Islet precursor cell (in vitro differentiated cells): ENCODE data around the gene NUP155.
"Not testable (repeated sequence)": the region's sequence is repeated elsewhere in the genome, so short reads cannot be mapped to it uniquely, and the experiment has no call there.

Experiments
- DNase-seq: peaks from one replicate; pipeline ENCODE4 v3.0.0-alpha.2; 2018

Gene NUP155

GRCh38 chr5:37370864-37371726 is at the start of gene NUP155:
Gene NUP155, minus strand, starts transcription at chr5:37371106. Its CDS starts 129 bp downstream, at chr5:37370977.
- peak; percentile 99 for DNase-seq

DNA sequence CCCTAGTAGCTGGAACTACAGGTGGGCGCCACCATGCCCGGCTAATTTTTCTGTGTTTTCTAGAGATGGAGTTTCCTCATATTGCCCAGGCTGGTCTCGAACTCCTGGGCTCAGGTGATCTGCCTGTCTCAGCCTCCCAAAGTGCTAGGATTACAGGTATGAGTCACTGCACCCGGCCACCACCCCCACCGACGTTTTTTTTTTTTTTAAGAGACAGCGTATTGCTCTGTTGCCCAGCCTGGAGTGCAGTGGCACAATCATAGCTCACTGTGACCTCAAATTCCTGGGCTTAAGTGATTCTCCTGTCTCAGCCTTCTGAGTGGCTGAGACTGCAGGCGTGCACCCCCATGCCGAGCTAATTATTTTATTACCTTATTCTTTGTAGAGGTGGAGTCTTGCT is 46.4 kb upstream of the NUP155 start:
- DNase-seq, result no peak

DNA sequence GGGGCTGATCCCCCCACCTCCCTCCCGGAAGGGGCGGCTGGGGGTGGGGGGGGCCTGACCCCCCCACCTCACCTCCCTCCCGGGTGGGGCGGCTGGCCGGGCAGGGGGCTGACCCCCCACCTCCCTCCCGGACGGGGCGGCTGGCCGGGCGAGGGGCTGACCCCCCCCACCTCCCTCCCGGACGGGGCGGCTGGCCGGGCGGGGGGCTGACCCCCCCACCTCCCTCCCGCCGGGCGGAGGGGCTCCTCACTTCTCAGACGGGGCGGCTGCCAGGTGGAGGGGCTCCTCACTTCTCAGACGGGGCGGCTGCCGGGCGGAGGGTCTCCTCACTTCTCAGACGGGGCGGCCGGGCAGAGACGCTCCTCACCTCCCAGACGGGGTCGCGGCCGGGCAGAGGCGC is 44.5 kb upstream of the NUP155 start:
- not testable (repeated sequence) for DNase-seq

DNA sequence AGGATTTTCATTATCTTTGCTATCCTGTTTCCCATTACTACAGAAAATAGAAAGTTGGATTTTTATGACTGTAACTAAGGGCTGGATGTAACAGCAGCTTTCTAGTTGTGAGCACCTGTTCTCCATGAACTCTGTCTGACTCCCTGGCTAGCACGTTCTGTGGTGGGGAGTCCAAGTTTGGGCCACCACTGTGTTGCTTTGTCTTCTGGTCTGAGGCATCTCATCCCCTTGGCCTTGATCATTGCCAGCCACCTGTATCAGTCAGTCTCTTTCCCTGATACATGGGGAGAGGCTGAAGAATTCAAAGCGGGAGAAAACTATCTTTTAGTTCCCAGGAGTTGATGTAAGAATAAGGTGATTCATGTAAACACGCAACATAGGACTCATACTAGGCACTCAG is 41.6 kb upstream of the NUP155 start:
- DNase-seq, result no peak

DNA sequence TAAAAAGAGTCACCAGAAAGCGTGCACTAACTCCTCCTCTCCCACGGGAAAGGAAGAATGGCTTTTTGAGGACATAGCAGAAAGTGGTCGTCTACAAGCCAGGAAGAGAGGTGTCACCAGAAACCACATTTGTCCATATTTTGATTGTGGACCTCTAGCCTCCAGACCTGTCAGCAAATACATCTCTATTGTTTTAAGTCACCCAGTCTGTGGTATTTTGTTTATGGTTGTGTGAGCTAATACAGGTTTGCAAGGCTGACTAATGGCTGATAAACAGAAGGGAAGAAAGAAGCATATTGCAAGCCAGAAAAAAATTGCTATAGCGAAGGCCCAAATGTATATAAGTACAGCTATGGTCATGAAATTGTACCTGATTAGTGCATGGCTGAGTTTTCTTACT is 29.6 kb upstream of the NUP155 start:
- DNase-seq, result no peak

DNA sequence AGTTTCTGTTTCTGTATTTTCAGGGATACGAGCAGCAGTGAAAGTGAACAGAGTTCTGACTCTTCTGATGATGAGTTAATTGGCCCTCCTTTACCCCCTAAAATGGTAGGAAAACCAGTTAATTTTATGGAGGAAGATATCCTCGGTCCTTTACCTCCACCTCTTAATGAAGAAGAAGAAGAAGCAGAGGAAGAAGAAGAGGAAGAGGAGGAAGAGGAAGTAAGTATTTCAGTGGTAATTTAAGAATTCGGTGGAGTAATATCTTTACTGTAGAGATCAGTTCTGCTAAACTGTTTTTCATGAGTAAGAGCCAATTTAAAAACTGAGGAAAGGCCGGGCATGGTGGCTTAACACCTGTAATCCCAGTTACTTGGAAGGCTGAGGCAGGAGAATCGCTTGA is 25.4 kb upstream of the NUP155 start:
- no peak for DNase-seq

- no peak for DNase-seq
These were observed 20.7 kb upstream of the NUP155 start for GRCh38 chr5:37391591-37391990.

DNA sequence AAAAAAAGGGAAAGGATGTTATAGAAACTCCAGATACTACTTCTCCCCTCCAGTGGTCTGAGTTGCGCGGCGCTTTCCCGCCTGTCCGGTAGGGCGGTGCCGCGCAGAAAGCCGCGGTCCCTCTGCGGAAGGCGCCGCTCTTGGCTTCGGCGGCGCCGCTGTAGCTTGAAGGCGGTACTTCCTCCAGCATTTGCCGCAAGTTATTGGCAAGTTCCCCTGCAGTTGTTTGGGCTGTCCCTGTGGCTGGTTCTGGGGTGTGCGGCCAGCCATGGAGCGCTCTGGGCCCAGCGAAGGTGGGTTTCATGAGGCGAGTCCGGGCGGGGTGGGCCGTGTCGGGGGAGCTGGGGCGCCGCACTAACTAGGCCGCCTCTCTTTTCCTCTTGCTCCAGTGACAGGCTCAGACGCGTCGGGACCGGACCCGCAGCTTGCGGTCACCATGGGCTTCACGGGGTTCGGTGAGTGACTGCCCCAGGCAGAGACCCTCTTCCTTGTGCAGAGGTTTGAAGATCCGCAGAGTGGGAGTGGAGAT is 8.3 kb upstream of the NUP155 start, which contains the start of gene WDR70:
Gene WDR70 (plus strand): TSS at position 219 of the 529 bp plus-strand sequence. CDS start 50 bp downstream, at position 269.
- peak; percentile 95 for DNase-seq

- DNase-seq, result not testable (repeated sequence)
These were observed 7.2 kb upstream of the NUP155 start for GRCh38 chr5:37378066-37378465.

- no peak for DNase-seq
These were observed 4.2 kb upstream of the NUP155 start for GRCh38 chr5:37375091-37375490.

- no peak for DNase-seq
These were observed 399 bp downstream of the NUP155 start for GRCh38 chr5:37370550-37370863.

GRCh38 chr5:37355161-37355560 is 15.7 kb downstream of the NUP155 start:
- DNase-seq, result peak; percentile 58

- DNase-seq, result not testable (repeated sequence)
These were observed 28.2 kb downstream of the NUP155 start for GRCh38 chr5:37342741-37343140.

- not testable (repeated sequence) for DNase-seq
These were observed 36.2 kb downstream of the NUP155 start for GRCh38 chr5:37334754-37335153.

DNA sequence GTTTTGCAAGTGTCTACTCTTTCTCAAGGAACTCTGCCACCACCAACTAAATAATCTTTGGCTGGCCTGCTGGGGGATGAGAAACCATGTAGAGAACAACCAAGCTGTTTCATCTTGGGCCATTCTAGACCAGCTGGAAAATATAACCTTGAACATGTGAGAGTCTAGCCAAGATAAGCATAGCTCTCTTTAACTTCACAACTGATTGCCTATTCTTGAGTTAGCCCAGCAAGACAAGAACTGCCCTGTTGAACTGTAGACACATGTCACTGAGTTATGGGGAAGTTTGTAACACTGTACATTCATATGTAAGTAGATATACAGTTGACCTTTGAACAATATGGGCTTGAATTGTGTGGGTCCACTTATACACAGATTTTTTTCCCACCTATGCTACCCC is 44.4 kb downstream of the NUP155 start:
- no peak for DNase-seq

DNA sequence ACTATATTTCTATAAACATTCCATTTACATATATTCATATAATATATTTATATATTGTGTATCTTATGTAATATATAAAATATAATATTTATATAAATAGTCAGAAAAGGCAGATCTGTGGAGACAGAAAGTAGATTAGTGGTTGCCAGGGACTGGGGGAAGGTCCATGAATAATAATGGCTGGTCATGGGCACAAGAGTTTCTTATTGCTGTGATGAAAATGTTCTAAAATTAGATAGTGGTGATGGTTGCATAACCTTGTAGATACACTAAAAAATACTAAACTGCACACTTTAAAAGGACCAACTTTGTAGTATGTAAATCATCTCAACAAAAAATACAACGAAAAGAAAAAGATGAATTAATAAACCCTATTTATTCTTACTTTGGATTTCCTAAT is 47.3 kb downstream of the NUP155 start:
- no peak for DNase-seq

GRCh38 chr5:37319037-37319782 is 51.7 kb downstream of the NUP155 start:
- no peak for DNase-seq

GRCh38 chr5:37316027-37316426 is 54.9 kb downstream of the NUP155 start:
- DNase-seq, result no peak

GRCh38 chr5:37310360-37310759 is 60.5 kb downstream of the NUP155 start:
- no peak for DNase-seq

DNA sequence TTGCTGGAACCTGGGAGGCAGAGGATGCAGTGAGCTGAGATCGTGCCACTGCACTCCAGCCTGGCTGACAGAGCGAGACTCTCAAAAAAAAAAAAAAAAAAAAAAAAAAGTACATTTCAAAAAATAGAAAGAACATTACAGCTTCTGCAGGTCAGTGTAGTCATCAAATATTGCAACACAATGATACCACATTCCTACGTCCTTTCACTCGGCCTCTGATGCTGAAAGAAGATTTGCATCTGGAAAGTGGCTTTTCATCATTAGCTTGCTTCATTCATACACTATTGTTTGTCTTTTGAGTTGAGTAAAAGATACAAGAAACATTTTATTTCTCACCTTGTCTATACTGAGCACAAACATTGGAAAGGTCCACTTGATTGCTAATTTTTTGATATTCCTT is 62.1 kb downstream of the NUP155 start:
- DNase-seq, result no peak

GRCh38 chr5:37304888-37305287 is 66.0 kb downstream of the NUP155 start:
- no peak for DNase-seq

- not testable (repeated sequence) for DNase-seq
These were observed 74.6 kb downstream of the NUP155 start for GRCh38 chr5:37296313-37296712.

DNA sequence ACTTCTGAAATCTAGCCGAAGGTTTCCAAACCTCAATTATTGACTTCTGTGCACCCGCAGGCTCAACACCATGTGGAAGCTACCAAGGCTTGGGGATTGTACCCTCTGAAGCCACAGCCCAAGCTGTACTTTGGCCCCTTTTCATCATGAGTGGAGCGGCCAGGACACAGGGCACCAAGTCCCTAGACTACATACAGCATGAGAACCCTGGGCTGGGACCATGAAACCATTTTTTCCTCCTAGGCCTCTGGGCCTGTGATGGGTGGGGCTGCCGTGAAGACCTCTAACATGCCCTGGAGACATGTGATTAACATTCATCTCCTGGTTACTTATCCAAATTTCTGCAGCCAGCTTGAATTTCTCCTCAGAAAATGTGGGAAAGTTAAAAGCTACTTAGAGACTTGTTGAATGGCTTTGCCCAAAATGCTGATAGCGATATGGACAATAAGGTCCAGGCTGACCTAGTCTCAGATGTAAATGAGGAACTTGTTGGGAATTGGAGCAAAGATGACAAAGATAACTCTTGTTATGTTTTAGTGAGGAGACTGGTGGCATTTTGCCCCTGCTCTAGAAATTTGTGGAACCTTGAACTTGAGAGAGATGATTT is 87.6 kb downstream of the NUP155 start:
- DNase-seq, result no peak
